HCT116 (cell line): ENCODE measurements around the gene ABR. TPM values are rescaled to one million over a fixed set of nuclear protein-coding genes. Genes with fewer than 3 reads are reported as not detected.

Experiments used
- ATAC-seq: fragments of 200-7000 bp; cut with Tn5 transposase; 2 replicates; pipeline ENCODE4 v1.9.1; 2020; ENCODE audit warnings: mild to moderate bottlenecking, moderate library complexity
- BruUV-seq: library from RNA; stranded (reverse); fragments of 400-500 nt; replicated peaks from 2 replicates; lab custom pipeline; 2021; lab: Mats Ljungman, UMichigan
- CTCF ChIA-PET: fragments of 300-600 bp; sonication (Branson Sonifier 250); formaldehyde crosslinking; loops from one replicate; lab custom pipeline; 2021; ENCODE audit warnings: antibody characterized with exemption; lab: Charles Lee
- POLR2A ChIA-PET: fragments of 300-600, 350-600 bp; sonication (Branson Sonifier 250); formaldehyde crosslinking; loops from one replicate; lab custom pipeline; 2021; ENCODE audit warnings: antibody characterized with exemption; lab: Charles Lee
- RAD21 ChIA-PET, 2 experiments: fragments of 300-600 bp; sonication (Branson Sonifier 250); formaldehyde crosslinking; loops; one replicate each; lab custom pipeline; 2023; ENCODE audit warnings: low total read pairs in 2 of 2; ENCODE audit not compliant: uncharacterized antibody in 2 of 2, unreplicated experiment in 2 of 2, low non-redundant PET in 1 of 2; lab: Charles Lee
- DNase-seq: peaks from one replicate; pipeline ENCODE4 v3.0.0-alpha.2; 2010; ENCODE audit warnings: low read depth, low spot score
- H2AFZ ChIP-seq: fragments of 200-600 bp; shearing (Covaris generic), sonication (generic); 2 replicates; pipeline ENCODE4 v1.6.1; 2017; ENCODE audit warnings: low read depth, mixed run types, mixed read lengths, antibody characterized with exemption, low read length; ENCODE audit not compliant: poor library complexity, severe bottlenecking
- H3K27ac ChIP-seq: 2 replicates; pipeline ENCODE4 v1.5.1; 2012; ENCODE audit warnings: low read depth, low read length
- H3K27me3 ChIP-seq: fragments of 200-600 bp; sonication (generic); 2 replicates; pipeline ENCODE4 v1.6.1; 2016; ENCODE audit warnings: mixed run types, low read length, mixed read lengths; ENCODE audit not compliant: insufficient read depth
- H3K36me3 ChIP-seq, 2 experiments: fragments of 200-500 bp in 1 of 2; fragments of 200-600 bp in 1 of 2; sonication (Bioruptor generic) in 1 of 2; sonication (generic) in 1 of 2; 2 replicates each; pipeline versions ENCODE4 v1.5.1 to v1.6.1; 2014 to 2016; ENCODE audit warnings: low read length in 2 of 2, inconsistent platforms in 1 of 2, mixed read lengths in 1 of 2, mixed run types in 1 of 2; ENCODE audit not compliant: insufficient read depth in 2 of 2, control insufficient read depth in 1 of 2
- H3K4me1 ChIP-seq, 2 experiments: fragments of 200-600 bp in 1 of 2; sonication (generic) in 1 of 2; 2 replicates each; pipeline versions ENCODE4 v1.5.1 to v1.6.1; 2012 to 2017; ENCODE audit warnings: low read length in 2 of 2, inconsistent platforms in 1 of 2, mild to moderate bottlenecking in 1 of 2, mixed read lengths in 1 of 2, mixed run types in 1 of 2, moderate library complexity in 1 of 2; ENCODE audit not compliant: insufficient read depth in 2 of 2, control insufficient read depth in 1 of 2
- H3K4me2 ChIP-seq: fragments of 200-600 bp; sonication (generic); 2 replicates; pipeline ENCODE4 v1.6.1; 2017; ENCODE audit warnings: mixed run types, low read length, mixed read lengths
- H3K4me3 ChIP-seq, 2 experiments: fragments of 200-600 bp in 1 of 2; sonication (generic) in 1 of 2; replicated peaks in 1 of 2; 2 replicates each; pipeline ENCODE4 v1.5.1; 2011 to 2016; ENCODE audit warnings: low read length in 2 of 2, control low read depth in 1 of 2, low read depth in 1 of 2, mild to moderate bottlenecking in 1 of 2, mixed read lengths in 1 of 2, mixed run types in 1 of 2
- H3K79me2 ChIP-seq: fragments of 200-600 bp; sonication (generic); 2 replicates; pipeline ENCODE4 v1.6.1; 2017; ENCODE audit warnings: mild to moderate bottlenecking, mixed run types, low read length, moderate library complexity, mixed read lengths; ENCODE audit not compliant: insufficient read depth
- H3K9ac ChIP-seq: fragments of 200-600 bp; sonication (generic); 2 replicates; pipeline ENCODE4 v1.6.1; 2016; ENCODE audit warnings: low read length, mixed read lengths
- H3K9me2 ChIP-seq: fragments of 200-600 bp; sonication (generic), shearing (Covaris generic); 2 replicates; pipeline ENCODE4 v1.6.1; 2017; ENCODE audit warnings: mixed run types, mild to moderate bottlenecking, moderate library complexity; ENCODE audit not compliant: insufficient read depth
- H3K9me3 ChIP-seq, 2 experiments: fragments of 200-500 bp in 1 of 2; fragments of 200-600 bp in 1 of 2; sonication (Bioruptor generic) in 1 of 2; sonication (generic) in 1 of 2; 2 replicates each; pipeline ENCODE4 v1.6.1; 2014 to 2017; ENCODE audit warnings: low read length in 2 of 2, mixed read lengths in 2 of 2, inconsistent platforms in 1 of 2, low read depth in 1 of 2, mild to moderate bottlenecking in 1 of 2, mixed run types in 1 of 2, moderate library complexity in 1 of 2; ENCODE audit not compliant: control insufficient read depth in 1 of 2, insufficient read depth in 1 of 2
- H4K20me1 ChIP-seq: fragments of 200-600 bp; sonication (generic), shearing (Covaris generic); 2 replicates; pipeline ENCODE4 v1.6.1; 2017; ENCODE audit warnings: mixed run types, mild to moderate bottlenecking, moderate library complexity; ENCODE audit not compliant: insufficient read depth
- EGR1 ChIP-seq: IDR thresholded peaks from 2 replicates; pipeline ENCODE4 v1.6.1; 2012; ENCODE audit warnings: low read depth
- EZH2phosphoT487 ChIP-seq: fragments of 200-600 bp; IDR thresholded peaks from 2 replicates; pipeline ENCODE4 v1.6.1; 2018; ENCODE audit warnings: antibody characterized with exemption, borderline replicate concordance
- RAD21 ChIP-seq: IDR thresholded peaks from 2 replicates; pipeline ENCODE4 v1.6.1; 2012; ENCODE audit warnings: low read depth, mild to moderate bottlenecking
- TCF7L2 ChIP-seq: IDR thresholded peaks from 2 replicates; pipeline ENCODE4 v1.7.0; 2011; ENCODE audit warnings: borderline replicate concordance, inconsistent platforms; ENCODE audit not compliant: insufficient read depth, insufficient read length; ENCODE audit errors: extremely low read depth
- ZBTB33 ChIP-seq: IDR thresholded peaks from 2 replicates; pipeline ENCODE4 v1.6.1; 2011; ENCODE audit warnings: mild to moderate bottlenecking, low read length, moderate library complexity; ENCODE audit not compliant: insufficient replicate concordance; ENCODE audit errors: extremely low read depth
- ZFX ChIP-seq: fragments of 450-650 bp; IDR thresholded peaks from 2 replicates; pipeline ENCODE4 v1.6.1; 2017
- intact Hi-C: fragments of 100-400 bp; cut with micrococcal nuclease; formaldehyde crosslinking; loops from 2 replicates; pipeline ENCODE4 v1.10.0; 2022
- total RNA-seq: library from RNA; stranded (reverse); gene quantifications from one replicate; pipeline ENCODE4 v1.2.1, GENCODE V29; 2021; ENCODE audit not compliant: unreplicated experiment

ABR gene
- total RNA-seq, 1 experiment from 2014 or later = 58.5 TPM

- ChIA-PET RAD21 (interaction anchor here in 1 of 2 experiments (0.7 kb wide), 1 partner anchor 420 kb away, joined by 3 read pairs; no protein-coding TSS in a partner anchor), CTCF (interaction anchor here (1.5 kb wide), 1 partner anchor 19 kb away, joined by 4 read pairs; no protein-coding TSS in a partner anchor), POLR2A (interaction anchor here (0.9 kb wide), 1 partner anchor 8 kb away, joined by 3 read pairs; no protein-coding TSS in a partner anchor)
- intact Hi-C loops = no loop called here
- no peak for ATAC-seq
- TF ChIP-seq ZBTB33 = no peak
- TF ChIP-seq EZH2phosphoT487 = no peak
- TF ChIP-seq TCF7L2 = no peak
- H3K9ac ChIP-seq = no peak overlapping the region
- H2AFZ ChIP-seq = no peak overlapping the region
- H3K36me3 ChIP-seq = no peaks in the 10 kb centered on the region
- H3K4me2 ChIP-seq = no peak overlapping the region
- no peak for DNase-seq
- BruUV-seq = no TSS peak
- no peaks in the 10 kb centered on the region for H3K9me3 ChIP-seq
- H3K27me3 ChIP-seq = no peaks in the 10 kb centered on the region
- H3K27ac ChIP-seq = no peak overlapping the region
- H3K4me3 ChIP-seq = no peak overlapping the region
- no peaks in the 10 kb centered on the region for H3K9me2 ChIP-seq
- H4K20me1 ChIP-seq = no peaks in the 10 kb centered on the region
- no peaks in the 10 kb centered on the region for H3K79me2 ChIP-seq
- H3K4me1 ChIP-seq = peaks cover 3 to 23% of the 10 kb centered on the region in 2 experiments; a peak in 3 of 4 replicates
These were observed 26.4 kb upstream of the ABR start for GRCh38 chr17:1206026-1206777.

- ChIA-PET CTCF (interaction anchor here (1.0 kb wide), 1 partner anchor 17 kb away, joined by 3 read pairs; no protein-coding TSS in a partner anchor), RAD21 (no interaction called here), POLR2A (no interaction called here)
- no peaks in the 10 kb centered on the region for H4K20me1 ChIP-seq
- H3K4me2 ChIP-seq = peak overlapping the region; percentile 85
- intact Hi-C loops = no loop called here
- H3K9me2 ChIP-seq = no peaks in the 10 kb centered on the region
- H3K9ac ChIP-seq = peak overlapping the region; percentile 63
- no peaks in the 10 kb centered on the region for H3K9me3 ChIP-seq
- no TSS peak for BruUV-seq
- no peak overlapping the region for H2AFZ ChIP-seq
- DNase-seq (no peak), ATAC-seq (peak; percentile 39)
- H3K36me3 ChIP-seq = no peaks in the 10 kb centered on the region
- peak overlapping the region; percentile 51 to 61 for H3K4me3 ChIP-seq
- H3K79me2 ChIP-seq = no peaks in the 10 kb centered on the region
- peak overlapping the region; percentile 72 for H3K27ac ChIP-seq
- TF ChIP-seq RAD21 (no peak), EGR1 (no peak), ZFX (peak; percentile 35; the same call in 1 of the 2 replicates)
- no peaks in the 10 kb centered on the region for H3K27me3 ChIP-seq
- H3K4me1 ChIP-seq = peaks cover 3 to 15% of the 10 kb centered on the region in 2 experiments; a peak in 2 of 4 replicates
These were observed 24.1 kb upstream of the ABR start for GRCh38 chr17:1203967-1204291.
